ENCODE measurements around the gene RAD18.

DNA sequence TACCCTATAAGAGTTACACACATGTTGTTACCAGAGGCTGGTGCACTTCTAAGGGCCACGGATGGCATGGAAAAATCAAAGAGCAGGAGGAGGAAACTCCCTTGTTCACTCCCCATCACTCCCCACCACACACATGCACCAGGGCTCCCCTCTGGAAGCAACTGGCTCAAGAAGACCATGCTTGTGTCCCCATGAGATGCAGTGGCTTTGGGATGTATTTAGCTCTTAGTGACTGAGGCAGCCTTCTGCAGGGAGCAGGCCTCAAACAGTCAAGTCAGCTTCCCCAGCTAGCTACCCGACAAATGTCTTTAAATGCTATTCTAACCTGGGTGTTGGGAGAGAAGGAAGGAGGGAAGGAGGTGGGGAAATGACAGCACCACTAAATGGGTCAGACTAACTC, 32.9 kb upstream of the RAD18 start:
- no peak for TF ChIP-seq CTCF (conservative IDR thresholded peaks at IDR 0.05; ENCODE audit: low read depth, low read length)
- no peak for TF ChIP-seq EZH2 (IDR thresholded peaks at IDR 0.05; ENCODE audit: low read length, unreplicated experiment)

Data from PC-3 (cell line).